Thoracic aorta (tissue), 2 donors: ENCODE measurements around the gene XPC. TPM values are rescaled to one million over a fixed set of nuclear protein-coding genes. Genes with fewer than 3 reads are reported as not detected.

Source experiments
- ATAC-seq: fragments of 150-250 bp; one replicate; pipeline ENCODE4 v1.8.0; 2017; ENCODE audit warnings: low read depth; ENCODE audit not compliant: insufficient number of reproducible peaks, low FRiP score
- DNase-seq: peaks from one replicate; pipeline ENCODE4 v3.0.0-alpha.2; 2020; ENCODE audit warnings: low spot score
- H3K27ac ChIP-seq, 2 donors: fragments of 200-600 bp; sonication (generic); 1 replicate in 1 of 2; 2 replicates in 1 of 2; pipeline ENCODE4 v1.5.1; 2016; ENCODE audit warnings: mild to moderate bottlenecking in 2 of 2, moderate library complexity in 2 of 2
- H3K27me3 ChIP-seq: fragments of 200-600 bp; sonication (generic); replicated peaks from 2 replicates; pipeline ENCODE4 v1.6.0; 2016; ENCODE audit warnings: mild to moderate bottlenecking; ENCODE audit not compliant: insufficient read depth
- H3K36me3 ChIP-seq: fragments of 200-600 bp; sonication (generic); one replicate; pipeline ENCODE4 v1.5.1; 2016
- H3K4me1 ChIP-seq, 2 donors: fragments of 200-600 bp; sonication (generic); 1 replicate in 1 of 2; 2 replicates in 1 of 2; pipeline versions ENCODE4 v1.5.1 to v1.6.0; 2016; ENCODE audit warnings: low read depth in 2 of 2, mild to moderate bottlenecking in 1 of 2; ENCODE audit not compliant: control insufficient read depth in 1 of 2
- H3K4me3 ChIP-seq: fragments of 200-600 bp; sonication (generic); 2 replicates; pipeline ENCODE4 v1.5.1; 2016; ENCODE audit warnings: mild to moderate bottlenecking
- H3K9me3 ChIP-seq: fragments of 200-600 bp; sonication (generic); 2 replicates; pipeline ENCODE4 v1.5.1; 2016
- total RNA-seq, 2 donors: library from RNA; depleted of rRNA; stranded (reverse); fragments of >200 nt; gene quantifications; one replicate each; pipeline versions ENCODE4 v1.1.0 to v1.2.3, GENCODE V29; 2016
- TF ChIP-seq, protein P1 (sequence below): fragments of 200-600 bp; sonication (generic); IDR thresholded peaks from one replicate; pipeline ENCODE4 v1.5.1; 2019; ENCODE audit warnings: antibody characterized with exemption

Gene XPC
- total RNA-seq, 2 donors from 2014 or later = 49.2 to 57.1 TPM

GRCh38 chr3:14218355-14218754, 40.0 kb upstream of the XPC start:
- Histone ChIP-seq H3K27ac (no peak overlapping the region), H3K27me3 (no peaks in the 10 kb centered on the region), H3K4me1 (no peaks in the 10 kb centered on the region), H3K36me3 (no peaks in the 10 kb centered on the region), H3K9me3 (peaks cover 5% of the 10 kb centered on the region), H3K4me3 (no peak overlapping the region)
- DNase-seq (no peak), ATAC-seq (no peak)
- TF ChIP-seq, protein P1, sequence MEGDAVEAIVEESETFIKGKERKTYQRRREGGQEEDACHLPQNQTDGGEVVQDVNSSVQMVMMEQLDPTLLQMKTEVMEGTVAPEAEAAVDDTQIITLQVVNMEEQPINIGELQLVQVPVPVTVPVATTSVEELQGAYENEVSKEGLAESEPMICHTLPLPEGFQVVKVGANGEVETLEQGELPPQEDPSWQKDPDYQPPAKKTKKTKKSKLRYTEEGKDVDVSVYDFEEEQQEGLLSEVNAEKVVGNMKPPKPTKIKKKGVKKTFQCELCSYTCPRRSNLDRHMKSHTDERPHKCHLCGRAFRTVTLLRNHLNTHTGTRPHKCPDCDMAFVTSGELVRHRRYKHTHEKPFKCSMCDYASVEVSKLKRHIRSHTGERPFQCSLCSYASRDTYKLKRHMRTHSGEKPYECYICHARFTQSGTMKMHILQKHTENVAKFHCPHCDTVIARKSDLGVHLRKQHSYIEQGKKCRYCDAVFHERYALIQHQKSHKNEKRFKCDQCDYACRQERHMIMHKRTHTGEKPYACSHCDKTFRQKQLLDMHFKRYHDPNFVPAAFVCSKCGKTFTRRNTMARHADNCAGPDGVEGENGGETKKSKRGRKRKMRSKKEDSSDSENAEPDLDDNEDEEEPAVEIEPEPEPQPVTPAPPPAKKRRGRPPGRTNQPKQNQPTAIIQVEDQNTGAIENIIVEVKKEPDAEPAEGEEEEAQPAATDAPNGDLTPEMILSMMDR = no peak

GRCh38 chr3:14216257-14217048, 38.1 kb upstream of the XPC start:
- TF ChIP-seq, protein P1 = no peak
- ATAC-seq (no peak), DNase-seq (no peak)
- no peaks in the 10 kb centered on the region for H3K36me3 ChIP-seq
- H3K4me3 ChIP-seq = no peak overlapping the region
- H3K27ac ChIP-seq = no peak overlapping the region
- H3K4me1 ChIP-seq = no peaks in the 10 kb centered on the region
- H3K9me3 ChIP-seq = peaks cover 5% of the 10 kb centered on the region
- no peaks in the 10 kb centered on the region for H3K27me3 ChIP-seq

DNA sequence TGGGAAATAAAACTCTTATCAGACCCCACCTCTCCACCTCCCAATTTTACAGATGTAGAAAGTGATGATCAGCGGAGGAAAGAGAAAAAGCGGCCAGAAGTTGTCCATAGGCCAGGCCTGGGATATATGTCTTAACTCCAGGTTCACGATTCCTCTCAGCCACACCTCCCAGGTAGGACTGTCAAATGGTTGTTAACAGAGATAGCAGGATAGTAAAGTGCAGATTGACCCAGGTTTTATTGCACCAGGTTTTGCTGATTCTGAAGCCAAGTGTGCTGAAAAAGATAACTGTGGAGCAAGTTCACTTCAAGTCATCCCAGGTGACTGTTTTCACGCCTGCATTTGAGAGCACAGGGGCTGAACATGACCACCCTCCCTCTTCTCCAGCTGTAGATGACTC, 36.4 kb upstream of the XPC start:
- Histone ChIP-seq H3K27ac (no peak overlapping the region), H3K27me3 (no peaks in the 10 kb centered on the region), H3K4me3 (no peak overlapping the region), H3K36me3 (no peaks in the 10 kb centered on the region), H3K9me3 (no peaks in the 10 kb centered on the region), H3K4me1 (no peaks in the 10 kb centered on the region)
- TF ChIP-seq, protein P1 = no peak
- ATAC-seq = no peak
- no peak for DNase-seq

DNA sequence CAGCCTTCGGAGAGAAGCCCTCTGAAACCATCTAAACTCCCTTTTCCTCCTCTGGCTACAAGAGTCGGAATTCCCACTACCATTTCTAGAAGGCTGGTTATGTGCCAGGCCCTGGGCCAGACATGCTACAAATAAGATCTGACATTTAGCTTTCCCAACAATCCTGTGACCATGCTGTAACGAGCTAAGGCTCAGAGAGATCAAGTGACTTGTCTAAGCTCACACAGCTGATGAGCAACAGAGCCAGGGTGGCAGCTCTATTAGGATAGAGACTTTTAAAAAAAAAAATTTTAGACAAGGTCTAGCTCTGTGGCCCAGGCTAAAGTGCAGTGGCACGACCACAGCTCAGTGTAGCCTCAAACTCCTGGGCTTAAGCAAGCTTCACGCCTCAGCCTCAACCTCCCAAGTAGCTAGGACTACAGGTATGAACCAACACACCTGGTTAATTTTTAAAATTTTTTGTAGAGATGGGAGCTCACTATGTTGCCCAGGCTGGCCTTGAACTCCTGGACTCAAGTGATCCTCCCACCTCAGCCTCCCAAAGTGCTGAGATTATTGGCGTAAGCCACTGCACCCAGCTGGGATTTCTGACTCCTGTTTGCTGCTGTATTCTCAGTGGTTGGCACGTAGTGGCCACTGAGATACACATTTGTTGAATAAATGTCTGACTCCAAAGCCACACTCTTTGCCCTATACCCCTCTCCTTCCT, 34.8 kb upstream of the XPC start:
- TF ChIP-seq, protein P1 = no peak
- ATAC-seq (no peak), DNase-seq (no peak)
- Histone ChIP-seq H3K27ac (no peak overlapping the region), H3K36me3 (no peaks in the 10 kb centered on the region), H3K4me1 (no peaks in the 10 kb centered on the region), H3K4me3 (no peak overlapping the region), H3K9me3 (no peaks in the 10 kb centered on the region), H3K27me3 (no peaks in the 10 kb centered on the region)

- Histone ChIP-seq H3K27ac (no peak overlapping the region), H3K4me1 (no peaks in the 10 kb centered on the region), H3K27me3 (no peaks in the 10 kb centered on the region), H3K9me3 (no peaks in the 10 kb centered on the region), H3K36me3 (no peaks in the 10 kb centered on the region), H3K4me3 (no peak overlapping the region)
- TF ChIP-seq, protein P1 = no peak
- DNase-seq (no peak), ATAC-seq (no peak)
These were observed 33.6 kb upstream of the XPC start for GRCh38 chr3:14212032-14212431.
